Esophagus muscularis mucosa (tissue), 4 donors: ENCODE results near the gene PTEN.
"Not testable (repeated sequence)": the region's sequence is repeated elsewhere in the genome, so short reads cannot be mapped to it uniquely, and the experiment has no call there.

Experiments
- EP300 ChIP-seq: sonication (generic); formaldehyde crosslinking; IDR thresholded peaks from one replicate; pipeline ENCODE4 v1.6.1; 2017; ENCODE audit warnings: antibody characterized with exemption
- POLR2A ChIP-seq: fragments of 450-650 bp; IDR thresholded peaks from one replicate; pipeline ENCODE4 v1.6.1; 2017; ENCODE audit warnings: antibody characterized with exemption, moderate library complexity, mild to moderate bottlenecking, low read depth
- POLR2AphosphoS5 ChIP-seq, 2 donors: sonication (generic); formaldehyde crosslinking; IDR thresholded peaks; one replicate each; pipeline ENCODE4 v1.6.1; 2017; ENCODE audit warnings: antibody characterized with exemption in 2 of 2
- TF ChIP-seq, protein P1 (sequence below), 3 experiments: fragments of 200-600 bp in 2 of 3; fragments of 450-650 bp in 1 of 3; sonication (generic) in 2 of 3; IDR thresholded peaks; one replicate each; pipeline ENCODE4 v1.5.1; 2017 to 2019; ENCODE audit warnings: antibody characterized with exemption in 3 of 3, mild to moderate bottlenecking in 2 of 3, moderate library complexity in 1 of 3

DNA sequence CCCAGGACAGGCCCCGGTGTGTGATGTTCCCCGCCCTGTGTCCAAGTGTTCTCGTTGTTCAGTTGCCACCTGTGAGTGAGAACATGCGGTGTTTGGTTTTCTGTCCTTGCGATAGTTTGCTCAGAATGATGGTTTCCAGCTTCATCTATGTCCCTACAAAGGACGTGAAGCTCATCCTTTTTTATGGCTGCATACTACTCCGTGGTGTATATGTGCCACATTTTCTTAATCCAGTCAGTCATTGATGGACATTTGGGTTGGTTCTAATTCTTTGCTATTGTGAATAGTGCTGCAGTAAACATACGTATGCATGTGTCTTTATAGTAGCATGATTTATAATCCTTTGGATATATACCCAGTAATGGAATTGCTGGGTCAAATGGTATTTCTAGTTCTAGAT is 34.5 kb downstream of the PTEN start:
- TF ChIP-seq, protein P1, sequence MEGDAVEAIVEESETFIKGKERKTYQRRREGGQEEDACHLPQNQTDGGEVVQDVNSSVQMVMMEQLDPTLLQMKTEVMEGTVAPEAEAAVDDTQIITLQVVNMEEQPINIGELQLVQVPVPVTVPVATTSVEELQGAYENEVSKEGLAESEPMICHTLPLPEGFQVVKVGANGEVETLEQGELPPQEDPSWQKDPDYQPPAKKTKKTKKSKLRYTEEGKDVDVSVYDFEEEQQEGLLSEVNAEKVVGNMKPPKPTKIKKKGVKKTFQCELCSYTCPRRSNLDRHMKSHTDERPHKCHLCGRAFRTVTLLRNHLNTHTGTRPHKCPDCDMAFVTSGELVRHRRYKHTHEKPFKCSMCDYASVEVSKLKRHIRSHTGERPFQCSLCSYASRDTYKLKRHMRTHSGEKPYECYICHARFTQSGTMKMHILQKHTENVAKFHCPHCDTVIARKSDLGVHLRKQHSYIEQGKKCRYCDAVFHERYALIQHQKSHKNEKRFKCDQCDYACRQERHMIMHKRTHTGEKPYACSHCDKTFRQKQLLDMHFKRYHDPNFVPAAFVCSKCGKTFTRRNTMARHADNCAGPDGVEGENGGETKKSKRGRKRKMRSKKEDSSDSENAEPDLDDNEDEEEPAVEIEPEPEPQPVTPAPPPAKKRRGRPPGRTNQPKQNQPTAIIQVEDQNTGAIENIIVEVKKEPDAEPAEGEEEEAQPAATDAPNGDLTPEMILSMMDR (IDR thresholded peaks at IDR 0.05): not testable (repeated sequence)
- TF ChIP-seq POLR2AphosphoS5 (IDR thresholded peaks at IDR 0.05); POLR2A; EP300: not testable (repeated sequence)
